K562 (cell line): ENCODE results near the gene SLC18B1.

Experiments used
- CEBPB ChIP-seq: fragments of 450-650 bp; IDR thresholded peaks from 2 replicates; pipeline ENCODE4 v1.6.1; 2016; ENCODE audit warnings: missing genetic modification characterization, missing compliant biosample characterization
- ETS1 ChIP-seq: conservative IDR thresholded peaks from 2 replicates; pipeline ENCODE4 v1.6.1; 2011; ENCODE audit warnings: low read depth, mild to moderate bottlenecking, low read length; ENCODE audit not compliant: control insufficient read depth
- EZH2 ChIP-seq: IDR thresholded peaks from 2 replicates; pipeline ENCODE4 v1.6.1; 2012; ENCODE audit warnings: low read depth, mild to moderate bottlenecking, inconsistent platforms, low read length, borderline replicate concordance
- FOSL1 ChIP-seq: fragments of 200-800 bp; sonication (Bioruptor generic); conservative IDR thresholded peaks from 2 replicates; pipeline ENCODE4 v1.6.1; 2016; ENCODE audit warnings: missing genetic modification characterization, missing compliant biosample characterization
- IRF2 ChIP-seq: sonication (generic); formaldehyde crosslinking; IDR thresholded peaks from 2 replicates; pipeline ENCODE4 v1.8.1; 2022; ENCODE audit warnings: mild to moderate bottlenecking, missing genetic modification reagents
- POLR2A ChIP-seq: fragments of 450-650 bp; conservative IDR thresholded peaks from 2 replicates; pipeline ENCODE4 v1.6.1; 2016
- SNRNP70 ChIP-seq: fragments of 200-400 bp; formaldehyde crosslinking; optimal IDR thresholded peaks from 2 replicates; pipeline ENCODE3; 2017; ENCODE audit warnings: low read depth, low read length
- ZBTB40 ChIP-seq, 2 experiments: fragments of 450-650 bp in 1 of 2; sonication (generic) in 1 of 2; formaldehyde crosslinking in 1 of 2; IDR thresholded peaks; 2 replicates each; pipeline versions ENCODE4 v1.7.1 to v1.9.0; 2016 to 2022; ENCODE audit warnings: inconsistent platforms in 1 of 2, mild to moderate bottlenecking in 1 of 2, missing genetic modification reagents in 1 of 2
- TF ChIP-seq, protein P1 (sequence below), 3 experiments: IDR thresholded peaks in 2 of 3; conservative IDR thresholded peaks in 1 of 3; 2 replicates each; pipeline ENCODE4 v1.5.1; 2011 to 2012; ENCODE audit warnings: low read length in 3 of 3, mild to moderate bottlenecking in 3 of 3, control low read depth in 2 of 3, improper control_type of control experiment in 1 of 3, inconsistent platforms in 1 of 3, low read depth in 1 of 3, mixed read lengths in 1 of 3, moderate library complexity in 1 of 3; ENCODE audit not compliant: insufficient read depth in 2 of 3

DNA sequence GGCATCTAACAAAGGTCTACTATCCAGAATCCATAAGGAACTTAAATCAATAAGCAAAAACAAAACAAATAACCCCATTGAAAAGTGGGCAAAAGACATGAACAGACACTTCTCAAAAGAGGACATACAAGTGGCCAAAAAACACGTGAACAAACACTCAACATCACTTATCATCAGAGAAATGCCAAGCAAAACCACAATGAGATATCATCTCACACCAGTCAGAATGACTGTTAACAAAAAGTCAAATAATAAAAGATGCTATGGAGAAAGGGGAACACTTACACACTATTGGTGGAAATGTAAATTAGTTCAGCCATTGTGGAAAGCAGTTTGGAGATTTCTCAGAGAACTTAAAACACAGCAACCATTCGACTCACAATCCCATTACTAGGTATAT lies 65.2 kb downstream of the SLC18B1 start:
- TF ChIP-seq EZH2 (no peak), FOSL1 (tag) (no peak), IRF2 (CRISPR knock-in tag) (no peak), SNRNP70 (no peak), CEBPB (tag) (no peak), ETS1 (no peak), ZBTB40 (IDR thresholded peaks at IDR 0.05) (no peak), ZBTB40 (CRISPR knock-in tag; IDR thresholded peaks at IDR 0.05) (no peak), POLR2A (no peak)
- TF ChIP-seq, protein P1, sequence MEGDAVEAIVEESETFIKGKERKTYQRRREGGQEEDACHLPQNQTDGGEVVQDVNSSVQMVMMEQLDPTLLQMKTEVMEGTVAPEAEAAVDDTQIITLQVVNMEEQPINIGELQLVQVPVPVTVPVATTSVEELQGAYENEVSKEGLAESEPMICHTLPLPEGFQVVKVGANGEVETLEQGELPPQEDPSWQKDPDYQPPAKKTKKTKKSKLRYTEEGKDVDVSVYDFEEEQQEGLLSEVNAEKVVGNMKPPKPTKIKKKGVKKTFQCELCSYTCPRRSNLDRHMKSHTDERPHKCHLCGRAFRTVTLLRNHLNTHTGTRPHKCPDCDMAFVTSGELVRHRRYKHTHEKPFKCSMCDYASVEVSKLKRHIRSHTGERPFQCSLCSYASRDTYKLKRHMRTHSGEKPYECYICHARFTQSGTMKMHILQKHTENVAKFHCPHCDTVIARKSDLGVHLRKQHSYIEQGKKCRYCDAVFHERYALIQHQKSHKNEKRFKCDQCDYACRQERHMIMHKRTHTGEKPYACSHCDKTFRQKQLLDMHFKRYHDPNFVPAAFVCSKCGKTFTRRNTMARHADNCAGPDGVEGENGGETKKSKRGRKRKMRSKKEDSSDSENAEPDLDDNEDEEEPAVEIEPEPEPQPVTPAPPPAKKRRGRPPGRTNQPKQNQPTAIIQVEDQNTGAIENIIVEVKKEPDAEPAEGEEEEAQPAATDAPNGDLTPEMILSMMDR (IDR thresholded peaks at IDR 0.05 in 2 of 3, conservative IDR thresholded peaks at IDR 0.05 in 1 of 3; ENCODE audit: insufficient read depth in 2 of 3, low read depth in 1 of 3, low read length in 3 of 3): no peak
